GM19463 (cell line): ENCODE measurements around the gene CHRNG.

Source experiments
- ATAC-seq: cut with Tn5 transposase; IDR thresholded peaks from one replicate; pipeline ENCODE4 v1.9.1; 2021; ENCODE audit warnings: mild to moderate bottlenecking, moderate library complexity; ENCODE audit not compliant: unreplicated experiment

Gene CHRNG

GRCh38 chr2:232573771-232574435 lies 34.4 kb downstream of the CHRNG start:
- no peak for ATAC-seq

GRCh38 chr2:232574674-232575403 lies 35.3 kb downstream of the CHRNG start:
- ATAC-seq: no peak

GRCh38 chr2:232575404-232575746 lies 35.9 kb downstream of the CHRNG start:
- ATAC-seq: no peak

- no peak for ATAC-seq
Observed at GRCh38 chr2:232576995-232577394, 37.5 kb downstream of the CHRNG start.

GRCh38 chr2:232577841-232578240 lies 38.3 kb downstream of the CHRNG start:
- no peak for ATAC-seq

GRCh38 chr2:232578626-232579025 lies 39.1 kb downstream of the CHRNG start:
- no peak for ATAC-seq

GRCh38 chr2:232580648-232580981 lies 41.1 kb downstream of the CHRNG start:
- no peak for ATAC-seq

GRCh38 chr2:232581725-232582124 lies 42.2 kb downstream of the CHRNG start:
- ATAC-seq: no peak

GRCh38 chr2:232584238-232584637 lies 44.7 kb downstream of the CHRNG start:
- ATAC-seq: no peak

- no peak for ATAC-seq
Observed at GRCh38 chr2:232586943-232587505, 47.5 kb downstream of the CHRNG start.

- no peak for ATAC-seq
Observed at GRCh38 chr2:232587512-232587911, 48.0 kb downstream of the CHRNG start.

- ATAC-seq: no peak
Observed at GRCh38 chr2:232588031-232588430, 48.5 kb downstream of the CHRNG start.

- ATAC-seq: no peak
Observed at GRCh38 chr2:232588680-232589585, 49.4 kb downstream of the CHRNG start.

GRCh38 chr2:232592772-232593395 lies 53.4 kb downstream of the CHRNG start:
- ATAC-seq: no peak

GRCh38 chr2:232593982-232594381 lies 54.5 kb downstream of the CHRNG start:
- no peak for ATAC-seq
